ENCODE data around the gene CXorf58.
"Not testable (repeated sequence)": the region's sequence is repeated elsewhere in the genome, so short reads cannot be mapped to it uniquely, and the experiment has no call there.

DNA sequence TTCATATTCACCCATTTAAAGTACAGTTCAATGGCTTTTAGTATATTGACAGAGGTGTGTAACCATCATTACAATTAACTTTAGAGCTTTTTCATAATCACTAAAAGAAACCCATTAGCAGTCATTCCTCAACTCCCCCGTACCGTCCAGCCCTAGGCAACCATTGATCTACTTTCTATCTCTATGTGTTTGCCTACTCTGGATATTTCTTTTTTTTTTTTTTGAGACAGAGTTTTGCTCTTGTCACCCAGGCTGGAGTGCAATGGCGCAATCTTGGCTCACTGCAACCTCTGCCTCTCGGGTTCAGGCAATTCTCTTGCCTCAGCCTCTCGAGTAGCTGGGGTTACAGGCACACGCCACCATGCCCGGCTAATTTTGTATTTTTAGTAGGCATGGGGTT, 48.6 kb upstream of the CXorf58 start:
- TF ChIP-seq, protein P1, sequence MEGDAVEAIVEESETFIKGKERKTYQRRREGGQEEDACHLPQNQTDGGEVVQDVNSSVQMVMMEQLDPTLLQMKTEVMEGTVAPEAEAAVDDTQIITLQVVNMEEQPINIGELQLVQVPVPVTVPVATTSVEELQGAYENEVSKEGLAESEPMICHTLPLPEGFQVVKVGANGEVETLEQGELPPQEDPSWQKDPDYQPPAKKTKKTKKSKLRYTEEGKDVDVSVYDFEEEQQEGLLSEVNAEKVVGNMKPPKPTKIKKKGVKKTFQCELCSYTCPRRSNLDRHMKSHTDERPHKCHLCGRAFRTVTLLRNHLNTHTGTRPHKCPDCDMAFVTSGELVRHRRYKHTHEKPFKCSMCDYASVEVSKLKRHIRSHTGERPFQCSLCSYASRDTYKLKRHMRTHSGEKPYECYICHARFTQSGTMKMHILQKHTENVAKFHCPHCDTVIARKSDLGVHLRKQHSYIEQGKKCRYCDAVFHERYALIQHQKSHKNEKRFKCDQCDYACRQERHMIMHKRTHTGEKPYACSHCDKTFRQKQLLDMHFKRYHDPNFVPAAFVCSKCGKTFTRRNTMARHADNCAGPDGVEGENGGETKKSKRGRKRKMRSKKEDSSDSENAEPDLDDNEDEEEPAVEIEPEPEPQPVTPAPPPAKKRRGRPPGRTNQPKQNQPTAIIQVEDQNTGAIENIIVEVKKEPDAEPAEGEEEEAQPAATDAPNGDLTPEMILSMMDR (IDR thresholded peaks at IDR 0.05; ENCODE audit: low read depth, low read length, missing input control), result not testable (repeated sequence)
- TF ChIP-seq TAF1 (conservative IDR thresholded peaks at IDR 0.05); RXRA (IDR thresholded peaks at IDR 0.05); RAD21 (IDR thresholded peaks at IDR 0.05); JUND (IDR thresholded peaks at IDR 0.05); SP1 (IDR thresholded peaks at IDR 0.05); GABPA (IDR thresholded peaks at IDR 0.05 in 1 of 2, conservative IDR thresholded peaks at IDR 0.05 in 1 of 2); YY1 (IDR thresholded peaks at IDR 0.05); FOXA1 (IDR thresholded peaks at IDR 0.05): not testable (repeated sequence)
- TF ChIP-seq, protein P2, sequence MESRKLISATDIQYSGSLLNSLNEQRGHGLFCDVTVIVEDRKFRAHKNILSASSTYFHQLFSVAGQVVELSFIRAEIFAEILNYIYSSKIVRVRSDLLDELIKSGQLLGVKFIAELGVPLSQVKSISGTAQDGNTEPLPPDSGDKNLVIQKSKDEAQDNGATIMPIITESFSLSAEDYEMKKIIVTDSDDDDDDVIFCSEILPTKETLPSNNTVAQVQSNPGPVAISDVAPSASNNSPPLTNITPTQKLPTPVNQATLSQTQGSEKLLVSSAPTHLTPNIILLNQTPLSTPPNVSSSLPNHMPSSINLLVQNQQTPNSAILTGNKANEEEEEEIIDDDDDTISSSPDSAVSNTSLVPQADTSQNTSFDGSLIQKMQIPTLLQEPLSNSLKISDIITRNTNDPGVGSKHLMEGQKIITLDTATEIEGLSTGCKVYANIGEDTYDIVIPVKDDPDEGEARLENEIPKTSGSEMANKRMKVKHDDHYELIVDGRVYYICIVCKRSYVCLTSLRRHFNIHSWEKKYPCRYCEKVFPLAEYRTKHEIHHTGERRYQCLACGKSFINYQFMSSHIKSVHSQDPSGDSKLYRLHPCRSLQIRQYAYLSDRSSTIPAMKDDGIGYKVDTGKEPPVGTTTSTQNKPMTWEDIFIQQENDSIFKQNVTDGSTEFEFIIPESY (IDR thresholded peaks at IDR 0.05), result not testable (repeated sequence)
- TF ChIP-seq, protein P3, sequence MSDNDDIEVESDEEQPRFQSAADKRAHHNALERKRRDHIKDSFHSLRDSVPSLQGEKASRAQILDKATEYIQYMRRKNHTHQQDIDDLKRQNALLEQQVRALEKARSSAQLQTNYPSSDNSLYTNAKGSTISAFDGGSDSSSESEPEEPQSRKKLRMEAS (IDR thresholded peaks at IDR 0.05), result not testable (repeated sequence)
